Esophagus squamous epithelium (tissue), 5 donors: Measurements from ENCODE around the gene ETV6. TPM values are rescaled to one million over a fixed set of nuclear protein-coding genes. Genes with fewer than 3 reads are reported as not detected.

Experiments used
- DNase-seq: peaks from one replicate; lab custom pipeline; 2025; lab: John Stamatoyannopoulos, UW
- H3K27ac ChIP-seq, 4 donors: fragments of 200-600 bp; sonication (generic); one replicate each; pipeline ENCODE4 v1.5.1; 2016 to 2019; ENCODE audit warnings: mild to moderate bottlenecking in 1 of 4
- H3K27me3 ChIP-seq, 4 donors: fragments of 200-600 bp; sonication (generic); 1 replicate in 3 of 4; 2 replicates in 1 of 4; pipeline versions ENCODE4 v1.5.1 to v1.6.0; 2017 to 2021; ENCODE audit warnings: antibody characterized with exemption in 1 of 4
- H3K36me3 ChIP-seq, 3 donors: fragments of 200-600 bp; sonication (generic); one replicate each; pipeline ENCODE4 v1.5.1; 2016 to 2019
- H3K4me1 ChIP-seq, 3 donors: fragments of 200-600 bp; sonication (generic); one replicate each; pipeline ENCODE4 v1.5.1; 2017 to 2019
- H3K4me3 ChIP-seq, 4 donors: fragments of 200-600 bp; sonication (generic); 1 replicate in 3 of 4; 2 replicates in 1 of 4; pipeline ENCODE4 v1.5.1; 2016 to 2019; ENCODE audit warnings: mild to moderate bottlenecking in 2 of 4, moderate library complexity in 1 of 4
- H3K9me3 ChIP-seq, 3 donors: fragments of 200-600 bp; sonication (generic); one replicate each; pipeline ENCODE4 v1.5.1; 2016 to 2019
- POLR2A ChIP-seq, 4 donors: fragments of 450-650 bp; IDR thresholded peaks; one replicate each; pipeline ENCODE4 v1.6.1; 2017; ENCODE audit warnings: antibody characterized with exemption in 4 of 4, mild to moderate bottlenecking in 4 of 4, moderate library complexity in 3 of 4
- WGBS, 2 donors: methylation state at CpG; one replicate each; pipeline ENCODE4 v1.1.5; 2018; 5-methylcytosine and 5-hydroxymethylcytosine counted together
- intact Hi-C: fragments of 100-400 bp; cut with DNase I; formaldehyde crosslinking; loops from one replicate; pipeline ENCODE4 v1.15.0; 2022
- total RNA-seq, 4 donors: library from RNA; depleted of rRNA; stranded (reverse); fragments of >200 nt; gene quantifications; one replicate each; pipeline ENCODE4 v1.1.0, GENCODE V29; 2016
- TF ChIP-seq, protein P1 (sequence below), 6 experiments: fragments of 450-650 bp in 4 of 6; fragments of 200-600 bp in 2 of 6; sonication (generic) in 2 of 6; IDR thresholded peaks; one replicate each; pipeline ENCODE4 v1.5.1; 2016 to 2019; ENCODE audit warnings: antibody characterized with exemption in 6 of 6, mild to moderate bottlenecking in 4 of 6, moderate library complexity in 4 of 6
- donor health status: DM: yes; HTN: yes; CAD: no.

The ETV6 gene
- total RNA-seq, 4 donors from 2014 or later, result 11.3 to 17.3 (median 13.8) TPM

DNA sequence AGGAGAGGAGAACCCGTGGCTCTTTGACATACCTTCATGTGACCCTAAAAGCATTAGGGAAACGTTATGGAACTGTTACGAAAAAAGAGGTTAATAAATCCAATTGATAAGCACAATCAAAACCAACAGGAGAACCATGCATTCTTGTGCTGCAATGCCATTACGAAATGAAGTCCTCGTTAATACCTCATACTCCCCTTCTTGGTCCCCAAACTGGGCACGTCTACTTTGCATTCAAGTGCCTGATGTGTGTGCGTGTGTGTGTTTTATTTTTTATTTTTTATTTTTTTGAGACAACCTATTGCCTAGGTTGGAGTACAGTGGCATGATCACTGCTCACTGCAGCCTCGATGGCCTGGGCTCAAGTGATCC lies 150.0 kb downstream of the ETV6 start:
- intact Hi-C loops, result no loop called here
- H3K27me3 ChIP-seq, result no peaks in the 10 kb centered on the region
- TF ChIP-seq, protein P1, sequence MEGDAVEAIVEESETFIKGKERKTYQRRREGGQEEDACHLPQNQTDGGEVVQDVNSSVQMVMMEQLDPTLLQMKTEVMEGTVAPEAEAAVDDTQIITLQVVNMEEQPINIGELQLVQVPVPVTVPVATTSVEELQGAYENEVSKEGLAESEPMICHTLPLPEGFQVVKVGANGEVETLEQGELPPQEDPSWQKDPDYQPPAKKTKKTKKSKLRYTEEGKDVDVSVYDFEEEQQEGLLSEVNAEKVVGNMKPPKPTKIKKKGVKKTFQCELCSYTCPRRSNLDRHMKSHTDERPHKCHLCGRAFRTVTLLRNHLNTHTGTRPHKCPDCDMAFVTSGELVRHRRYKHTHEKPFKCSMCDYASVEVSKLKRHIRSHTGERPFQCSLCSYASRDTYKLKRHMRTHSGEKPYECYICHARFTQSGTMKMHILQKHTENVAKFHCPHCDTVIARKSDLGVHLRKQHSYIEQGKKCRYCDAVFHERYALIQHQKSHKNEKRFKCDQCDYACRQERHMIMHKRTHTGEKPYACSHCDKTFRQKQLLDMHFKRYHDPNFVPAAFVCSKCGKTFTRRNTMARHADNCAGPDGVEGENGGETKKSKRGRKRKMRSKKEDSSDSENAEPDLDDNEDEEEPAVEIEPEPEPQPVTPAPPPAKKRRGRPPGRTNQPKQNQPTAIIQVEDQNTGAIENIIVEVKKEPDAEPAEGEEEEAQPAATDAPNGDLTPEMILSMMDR (IDR thresholded peaks at IDR 0.05), result no peak
- no peak for TF ChIP-seq POLR2A (IDR thresholded peaks at IDR 0.05)
- H3K36me3 ChIP-seq, result no peaks in the 10 kb centered on the region
- peaks cover 11 to 64% (median 19%) of the 10 kb centered on the region in 3 donors for H3K4me1 ChIP-seq
- DNase-seq, result no peak
- H3K4me3 ChIP-seq, result no peak overlapping the region
- 83 to 90% methylated on average over 8 of the region's 8 CpGs for WGBS, 2 donors
- peak overlapping the region in 1 of 4 donors; percentile 65 for H3K27ac ChIP-seq
- H3K9me3 ChIP-seq, result no peaks in the 10 kb centered on the region

DNA sequence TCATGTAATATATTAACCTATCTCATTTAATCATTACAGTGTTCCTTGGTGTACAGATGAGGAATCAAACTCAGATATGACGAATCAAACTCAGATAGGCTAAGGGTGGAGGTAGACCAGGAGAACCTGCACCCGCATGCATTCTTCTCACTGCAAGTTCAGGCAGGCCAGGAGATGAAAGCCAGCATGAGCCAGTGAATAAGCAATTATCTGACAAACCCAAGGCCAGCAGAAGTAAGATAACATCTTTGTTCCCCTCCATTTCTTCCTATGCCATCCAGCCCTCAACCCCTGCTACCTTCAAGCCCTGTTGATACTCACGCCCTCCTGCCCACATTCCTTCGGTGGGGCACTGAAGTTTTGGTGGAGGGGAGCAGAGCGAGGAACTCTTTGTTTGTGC lies 152.2 kb downstream of the ETV6 start:
- intact Hi-C loops, result no loop called here
- Histone ChIP-seq H3K27ac (peak overlapping the region; percentile 10 to 38 (median 24)), H3K9me3 (no peaks in the 10 kb centered on the region), H3K36me3 (no peaks in the 10 kb centered on the region), H3K27me3 (no peaks in the 10 kb centered on the region), H3K4me1 (peaks cover 6 to 43% (median 6%) of the 10 kb centered on the region in 3 donors), H3K4me3 (no peak overlapping the region)
- no peak for DNase-seq
- WGBS, 2 donors, result 54 to 67% methylated on average over 5 of the region's 5 CpGs
- TF ChIP-seq, protein P1 (IDR thresholded peaks at IDR 0.05), result no peak

DNA sequence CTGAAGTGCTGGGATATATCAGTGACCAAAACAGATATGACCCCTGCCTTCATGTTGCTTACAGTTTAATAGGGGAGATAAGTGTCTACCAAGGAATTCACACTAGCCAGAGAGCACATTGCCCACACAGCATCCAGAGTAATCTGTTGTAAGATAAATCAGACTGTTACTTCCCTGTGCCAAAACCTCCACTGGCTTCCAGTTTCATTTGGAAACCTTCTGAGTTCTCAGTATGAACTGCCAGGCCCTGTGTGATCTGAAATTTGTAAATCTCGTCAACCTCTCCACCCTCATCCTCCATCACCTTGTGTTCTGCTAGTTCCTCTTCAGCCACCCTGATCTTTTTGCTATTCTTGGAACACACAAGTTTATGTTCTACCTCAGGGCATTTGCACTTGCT lies 154.7 kb downstream of the ETV6 start:
- H3K27me3 ChIP-seq, result no peaks in the 10 kb centered on the region
- H3K9me3 ChIP-seq, result no peaks in the 10 kb centered on the region
- H3K27ac ChIP-seq, result no peak overlapping the region
- peaks cover 3 to 29% (median 6%) of the 10 kb centered on the region in 3 donors for H3K4me1 ChIP-seq
- intact Hi-C loops, result no loop called here
- WGBS, 2 donors, result 76 to 82% methylated on average over 1 of the region's 1 CpG
- DNase-seq, result no peak
- no peak for TF ChIP-seq POLR2A (IDR thresholded peaks at IDR 0.05)
- TF ChIP-seq, protein P1 (IDR thresholded peaks at IDR 0.05), result no peak
- H3K4me3 ChIP-seq, result no peak overlapping the region
- no peaks in the 10 kb centered on the region for H3K36me3 ChIP-seq

DNA sequence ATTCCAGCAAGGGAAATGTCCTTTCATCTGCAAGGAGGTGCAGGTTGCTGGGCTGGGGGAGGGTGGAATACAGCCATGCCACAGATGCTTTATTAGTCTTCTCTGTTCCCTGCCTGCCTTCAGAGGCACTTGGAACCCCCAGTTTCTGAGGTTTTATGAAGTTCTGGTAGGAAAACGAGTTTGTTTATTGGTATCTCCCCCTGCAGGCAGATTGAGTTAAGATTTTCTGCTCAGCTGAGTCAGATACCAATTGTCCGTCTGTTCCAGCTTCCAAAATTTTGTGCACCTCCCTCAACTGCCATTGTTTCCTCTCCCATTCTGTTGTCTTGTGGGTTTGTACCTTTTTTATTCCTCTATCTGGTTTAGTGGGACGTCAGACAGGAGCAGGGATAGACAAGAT lies 155.6 kb downstream of the ETV6 start:
- TF ChIP-seq, protein P1 (IDR thresholded peaks at IDR 0.05), result peak in 2 of 6 experiments; percentile 9 to 21
- no peak for TF ChIP-seq POLR2A (IDR thresholded peaks at IDR 0.05)
- 65 to 79% methylated on average over 2 to 3 of the region's 3 CpGs for WGBS, 2 donors
- intact Hi-C loops, result no loop called here

DNA sequence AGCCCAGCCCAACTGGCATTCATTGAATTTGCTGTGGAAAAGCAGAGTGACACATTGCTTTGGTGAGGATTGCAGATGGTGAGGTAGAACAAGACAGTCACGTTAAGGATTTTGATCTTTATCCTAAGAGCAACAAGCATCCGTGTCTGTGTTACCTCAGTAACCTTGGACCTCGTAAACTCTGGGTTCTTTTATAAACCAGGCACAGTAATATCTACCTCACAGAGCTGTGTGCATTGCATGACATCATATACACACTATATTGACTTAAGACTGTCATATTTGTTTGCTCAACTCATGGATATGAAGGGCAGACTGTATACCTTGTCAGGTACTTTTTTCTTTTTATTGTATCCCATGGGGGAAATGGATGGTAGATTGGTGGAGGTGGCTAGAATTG lies 156.2 kb downstream of the ETV6 start:
- 78 to 86% methylated on average over 3 of the region's 3 CpGs for WGBS, 2 donors
- H3K4me3 ChIP-seq, result no peak overlapping the region
- intact Hi-C loops, result no loop called here

More for the DNA sequence above, 155.6 kb downstream of the ETV6 start:
- H3K9me3 ChIP-seq, result no peaks in the 10 kb centered on the region
- no peaks in the 10 kb centered on the region for H3K27me3 ChIP-seq
- H3K27ac ChIP-seq, result no peak overlapping the region
- DNase-seq, result no peak
- no peak overlapping the region for H3K4me3 ChIP-seq
- no peaks in the 10 kb centered on the region for H3K36me3 ChIP-seq
- H3K4me1 ChIP-seq, result peaks cover 3 to 29% (median 6%) of the 10 kb centered on the region in 3 donors

More for the DNA sequence above, 156.2 kb downstream of the ETV6 start:
- TF ChIP-seq, protein P1 (IDR thresholded peaks at IDR 0.05), result no peak
- TF ChIP-seq POLR2A (IDR thresholded peaks at IDR 0.05), result no peak
- no peaks in the 10 kb centered on the region for H3K36me3 ChIP-seq
- no peak for DNase-seq
- peaks cover 5 to 35% (median 6%) of the 10 kb centered on the region in 3 donors for H3K4me1 ChIP-seq
- no peaks in the 10 kb centered on the region for H3K27me3 ChIP-seq
- H3K27ac ChIP-seq, result no peak overlapping the region
- H3K9me3 ChIP-seq, result no peaks in the 10 kb centered on the region
